Raji (cell line): ENCODE measurements around the gene CD226.

Source experiments
- POLR2A ChIP-seq: IDR thresholded peaks from 2 replicates; pipeline ENCODE4 v1.6.1; 2011; ENCODE audit warnings: low read depth, low read length, control low read depth; ENCODE audit not compliant: insufficient read depth

Gene CD226

DNA sequence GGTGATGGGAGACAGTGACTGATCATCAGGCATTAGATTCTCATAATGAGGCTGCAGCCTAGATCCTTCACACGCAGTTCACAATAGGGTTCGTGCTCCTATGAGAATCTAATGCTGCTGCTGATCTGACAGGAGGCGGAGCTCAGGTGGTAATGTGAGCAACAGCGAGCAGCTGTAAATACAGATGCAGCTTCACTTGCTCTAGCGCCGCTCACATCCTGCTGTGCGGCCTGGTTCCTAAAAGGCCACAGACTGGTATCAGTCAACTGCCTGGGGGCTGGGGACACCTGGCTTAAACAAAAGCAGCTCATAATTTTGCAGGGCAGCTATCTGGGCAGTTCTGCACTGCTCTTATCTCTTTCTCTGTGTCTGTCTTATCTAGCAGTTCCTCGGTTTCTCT lies 20.4 kb upstream of the CD226 start:
- no peak for TF ChIP-seq POLR2A

DNA sequence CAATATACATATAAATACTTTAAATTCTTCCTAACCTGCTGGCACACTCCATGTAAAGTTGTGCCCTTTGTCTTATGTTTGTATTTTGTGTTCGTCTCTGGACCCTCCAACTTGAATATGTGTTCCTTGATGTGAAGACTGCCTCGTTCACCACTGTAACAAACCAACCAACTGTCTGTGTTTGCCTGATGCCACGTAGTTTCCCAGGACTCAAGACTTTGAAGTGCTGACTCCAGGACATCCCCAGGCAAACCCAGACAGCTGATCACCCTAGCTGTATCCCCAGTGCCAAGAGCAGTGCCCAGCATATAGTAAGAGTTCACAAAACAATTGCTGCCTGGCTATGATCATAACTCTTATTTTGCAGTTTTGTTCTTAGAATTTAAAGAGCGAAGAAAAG lies 15.5 kb upstream of the CD226 start:
- TF ChIP-seq POLR2A, result no peak

DNA sequence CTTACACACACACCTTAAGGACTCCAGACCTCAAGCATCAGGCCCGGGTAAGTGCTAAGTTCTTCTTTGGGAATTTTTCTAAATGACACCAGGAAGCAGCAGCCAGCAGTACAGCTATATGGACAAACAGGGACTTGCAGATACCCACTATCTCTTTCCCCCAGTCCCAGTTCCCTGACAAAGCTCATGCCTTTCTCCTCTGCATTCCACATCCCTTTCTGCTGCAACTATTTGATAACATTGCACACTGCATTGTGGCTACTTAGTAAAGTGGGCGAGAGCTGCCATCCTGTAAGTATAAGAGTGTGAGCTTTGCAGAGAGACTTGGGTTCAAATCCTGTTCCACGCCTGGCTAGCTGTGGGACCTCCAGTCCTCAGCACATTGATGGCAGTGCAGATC lies 14.0 kb upstream of the CD226 start:
- no peak for TF ChIP-seq POLR2A

DNA sequence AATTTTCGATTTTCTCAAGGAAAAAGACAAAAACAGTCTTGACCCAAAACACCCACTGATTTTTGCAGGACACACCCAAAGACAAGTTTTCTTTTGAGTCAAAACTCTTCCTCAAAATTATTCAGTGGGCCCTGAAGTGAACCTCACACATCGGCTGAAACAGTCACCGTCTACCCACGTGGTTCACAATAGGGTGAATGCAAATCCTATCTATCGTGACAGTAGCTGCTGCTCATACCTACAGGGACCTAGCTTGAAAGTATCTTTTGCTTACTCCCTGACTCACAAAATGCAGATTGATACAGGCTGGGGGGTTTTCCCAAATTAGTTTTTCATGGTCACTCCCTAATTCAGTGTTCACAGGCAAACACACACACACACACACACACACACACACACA lies 10.7 kb upstream of the CD226 start:
- TF ChIP-seq POLR2A, result no peak

DNA sequence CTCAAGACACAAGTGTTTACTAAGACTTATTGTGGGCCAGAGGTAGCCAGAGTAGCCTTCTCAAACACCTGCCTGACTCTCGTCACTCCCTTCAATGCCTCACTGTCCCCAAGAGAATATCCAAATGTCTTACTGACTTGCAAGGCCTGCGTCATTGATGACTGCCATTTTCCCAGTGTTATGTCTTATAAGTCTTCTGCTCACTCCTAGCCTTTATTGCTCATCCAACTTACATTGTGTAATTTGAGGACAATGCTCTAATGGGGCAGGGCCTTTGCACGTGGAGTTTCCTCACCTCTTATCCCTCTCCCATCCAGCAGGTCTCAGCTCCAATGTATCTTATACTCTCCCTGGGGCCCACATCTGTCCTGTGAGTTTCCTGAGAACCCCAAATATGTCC lies 10.1 kb upstream of the CD226 start:
- TF ChIP-seq POLR2A, result no peak

DNA sequence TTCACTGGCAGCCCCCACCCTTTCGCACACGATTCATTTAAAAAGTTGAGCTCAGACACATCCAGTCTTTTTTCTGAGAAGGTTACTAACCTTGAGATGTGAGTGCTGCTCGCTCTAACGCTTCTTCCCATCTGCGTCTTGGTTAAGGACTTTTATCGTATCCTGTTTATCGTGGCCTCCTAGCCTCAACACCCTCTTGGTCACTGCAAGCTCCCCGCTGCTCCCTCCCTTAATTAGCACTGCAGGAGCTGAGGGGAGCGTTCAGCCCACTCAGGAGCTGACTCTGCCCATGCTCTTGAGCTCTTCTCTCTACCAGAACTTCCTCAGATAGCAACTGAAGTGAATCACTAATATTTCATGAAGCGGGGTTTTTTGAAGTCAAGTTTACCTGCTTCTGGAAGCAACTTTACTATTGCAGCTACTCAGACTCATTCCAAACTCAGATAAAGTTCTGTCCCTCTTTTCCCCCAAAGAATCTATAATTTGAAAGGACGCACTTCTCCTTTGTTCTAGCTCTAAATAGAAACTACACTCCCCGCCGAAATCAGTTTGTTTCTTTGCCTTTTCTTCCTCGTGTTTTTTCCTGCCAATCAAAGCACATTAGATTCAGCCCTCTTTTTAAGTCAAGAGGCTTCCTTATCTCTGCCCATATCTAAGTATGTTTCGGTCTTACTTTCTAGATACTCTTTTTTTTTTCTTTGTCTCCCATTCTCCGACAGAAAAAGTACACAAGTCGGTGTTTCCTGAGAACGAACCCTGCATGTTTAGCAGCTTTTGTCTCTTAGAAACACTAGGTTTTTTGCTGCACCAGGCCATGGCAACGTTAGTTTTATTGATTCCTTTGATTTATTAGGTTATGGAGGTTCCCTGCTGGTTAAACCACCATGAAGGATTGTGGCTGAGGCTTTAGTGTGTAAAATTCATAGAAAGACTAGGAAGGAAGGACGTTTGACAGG lies 9.3 kb upstream of the CD226 start:
- no peak for TF ChIP-seq POLR2A

DNA sequence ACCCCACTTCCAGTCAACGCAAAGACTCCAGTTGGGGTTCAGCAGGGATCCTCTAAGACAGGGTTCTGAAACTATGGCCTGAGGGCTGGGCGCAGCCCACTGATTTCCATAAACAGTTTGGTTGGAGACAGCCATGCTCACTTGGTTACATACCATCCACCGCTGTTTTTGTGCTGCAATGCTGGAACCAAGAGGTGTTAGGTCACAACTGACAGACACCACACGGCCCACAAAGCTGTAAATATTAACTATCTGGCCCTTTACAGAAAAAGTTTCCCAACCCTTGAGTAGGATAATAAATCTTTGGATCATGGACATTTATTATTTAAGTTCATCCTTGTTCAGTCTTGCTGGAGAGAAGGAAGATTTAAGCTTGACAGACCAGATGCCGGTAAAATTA lies 8.4 kb upstream of the CD226 start:
- no peak for TF ChIP-seq POLR2A

DNA sequence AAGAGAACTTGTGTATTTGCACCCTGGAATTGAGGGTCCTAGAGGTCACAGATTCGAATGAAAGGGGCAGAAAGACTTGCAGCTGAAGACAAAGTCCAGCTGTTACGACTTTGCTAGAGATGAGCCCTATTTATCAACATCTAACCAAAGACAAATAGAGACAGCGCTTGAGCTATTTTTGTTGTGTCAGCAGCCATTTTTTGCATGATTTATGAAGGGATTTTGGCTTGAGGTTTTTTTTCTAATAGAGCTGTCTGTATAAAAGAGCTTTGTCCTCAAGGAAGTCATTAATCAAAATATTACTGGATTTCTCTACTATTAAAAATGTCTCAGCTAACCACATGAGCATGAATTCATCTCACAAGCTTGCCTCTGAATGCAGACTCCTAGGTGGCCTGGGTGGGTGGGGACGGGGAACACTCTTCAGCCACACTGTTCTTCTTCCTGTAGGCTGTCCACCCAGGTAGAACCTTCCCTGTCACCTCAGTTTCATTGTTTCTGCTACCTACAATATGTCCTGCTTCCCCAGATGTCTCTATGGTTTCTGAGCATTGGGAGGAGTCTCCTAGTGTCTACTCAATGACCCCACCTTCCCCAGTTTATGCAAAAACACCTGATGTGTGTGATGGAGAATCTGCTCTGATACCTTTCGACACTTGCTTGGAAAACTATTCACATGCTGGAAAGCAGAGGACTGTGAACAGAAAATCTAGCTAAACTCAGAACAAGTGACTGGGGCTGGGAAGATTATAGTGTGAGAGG lies 7.2 kb upstream of the CD226 start:
- TF ChIP-seq POLR2A, result no peak

DNA sequence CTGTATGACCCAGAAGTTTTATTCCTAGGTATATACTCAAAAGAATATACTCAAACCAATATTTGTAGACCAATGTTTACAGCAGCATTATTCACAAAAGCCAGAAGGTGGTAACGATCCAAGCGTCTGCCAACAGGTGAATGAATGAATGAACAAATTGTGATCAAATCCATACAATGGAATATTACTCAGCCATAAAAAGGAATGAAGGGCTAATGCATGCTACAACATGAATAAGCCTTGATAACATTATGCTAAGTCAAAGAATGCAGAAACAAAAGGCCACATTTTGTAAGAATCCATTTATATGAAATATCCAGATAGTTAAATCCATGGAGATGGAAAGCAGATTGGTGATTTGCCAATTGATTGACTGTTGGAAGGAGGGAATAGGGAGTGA lies 5.5 kb upstream of the CD226 start:
- TF ChIP-seq POLR2A, result no peak

DNA sequence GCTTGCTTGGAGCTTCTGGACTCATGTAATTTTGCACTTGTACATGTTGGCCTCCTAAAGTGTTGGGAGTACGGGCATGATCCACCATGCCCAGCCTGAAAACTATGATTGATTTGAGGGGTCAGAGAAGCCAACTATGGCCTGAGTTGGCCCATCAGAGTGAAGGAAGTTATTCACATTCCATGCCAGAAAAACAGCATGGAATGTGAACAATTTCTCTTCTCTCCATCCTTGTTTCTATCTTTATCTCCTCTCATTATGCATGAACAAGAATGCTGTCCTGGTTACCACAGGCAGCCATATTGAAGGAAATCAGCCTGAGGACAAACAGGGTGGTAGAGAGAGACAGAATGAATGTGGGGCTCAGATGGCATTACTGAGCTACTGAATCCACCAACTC lies 3.5 kb upstream of the CD226 start:
- TF ChIP-seq POLR2A, result no peak

DNA sequence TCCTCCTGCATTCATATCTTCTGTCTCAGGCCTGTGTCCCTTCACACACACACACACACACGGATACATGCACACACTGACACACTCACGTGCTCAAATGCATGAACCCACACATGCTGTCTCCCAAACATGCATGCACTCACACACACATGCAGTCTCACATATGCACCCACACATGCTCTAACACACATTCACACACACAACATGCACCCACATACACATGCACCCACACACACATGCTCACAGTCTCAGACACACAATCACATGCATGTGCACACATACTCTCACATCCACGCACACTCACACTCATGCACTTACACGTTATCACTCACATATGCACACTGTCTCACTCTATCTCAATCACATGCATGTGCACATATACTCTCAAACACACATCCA lies 1.9 kb upstream of the CD226 start:
- no peak for TF ChIP-seq POLR2A

DNA sequence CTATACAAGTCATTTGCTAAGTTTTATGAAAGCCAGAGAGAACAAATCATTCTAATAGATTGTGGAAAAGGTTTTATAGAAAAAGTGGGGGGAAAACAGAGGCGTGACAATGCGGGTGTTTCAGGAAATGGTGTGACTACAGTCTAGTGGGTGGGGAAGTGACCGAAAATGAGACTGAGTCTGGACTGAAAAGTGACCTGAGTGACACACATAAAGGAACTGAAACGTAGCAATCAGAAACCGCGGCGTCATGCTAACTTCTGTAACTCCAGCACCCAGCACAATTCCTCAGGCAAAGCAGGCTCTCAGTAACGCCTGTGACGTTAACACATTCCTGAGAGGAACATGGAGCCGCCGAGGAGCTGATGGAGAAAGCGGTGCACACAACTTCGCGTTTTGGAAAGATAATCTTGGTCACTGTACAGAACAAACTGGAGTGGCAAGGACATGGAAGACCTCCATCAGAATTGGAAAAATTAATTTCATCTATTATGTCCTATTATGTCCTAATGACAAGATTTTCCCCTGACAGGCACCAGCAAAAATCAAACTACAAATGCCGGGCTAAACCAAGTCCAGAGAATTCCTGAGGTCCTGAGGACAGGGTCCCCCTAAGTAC lies 1.4 kb upstream of the CD226 start:
- no peak for TF ChIP-seq POLR2A

DNA sequence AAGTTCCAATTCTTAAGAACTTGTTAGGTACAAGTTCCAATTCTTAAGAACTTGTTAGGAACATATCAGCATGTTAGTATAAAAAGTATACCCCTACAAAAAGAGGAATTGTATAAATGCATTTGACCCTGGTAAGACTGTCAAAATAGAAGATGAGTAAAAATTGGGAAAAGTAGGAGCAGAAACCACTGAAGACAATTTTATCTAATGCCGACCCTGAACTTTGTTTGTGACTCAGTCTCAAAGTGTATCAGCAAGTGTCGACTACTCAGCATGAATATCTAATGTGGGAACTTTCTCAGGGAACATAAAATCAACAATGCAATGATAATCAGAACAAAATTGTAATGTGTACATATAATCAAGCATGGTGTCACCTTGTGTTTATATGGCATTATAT lies 583 bp upstream of the CD226 start:
- TF ChIP-seq POLR2A, result no peak

DNA sequence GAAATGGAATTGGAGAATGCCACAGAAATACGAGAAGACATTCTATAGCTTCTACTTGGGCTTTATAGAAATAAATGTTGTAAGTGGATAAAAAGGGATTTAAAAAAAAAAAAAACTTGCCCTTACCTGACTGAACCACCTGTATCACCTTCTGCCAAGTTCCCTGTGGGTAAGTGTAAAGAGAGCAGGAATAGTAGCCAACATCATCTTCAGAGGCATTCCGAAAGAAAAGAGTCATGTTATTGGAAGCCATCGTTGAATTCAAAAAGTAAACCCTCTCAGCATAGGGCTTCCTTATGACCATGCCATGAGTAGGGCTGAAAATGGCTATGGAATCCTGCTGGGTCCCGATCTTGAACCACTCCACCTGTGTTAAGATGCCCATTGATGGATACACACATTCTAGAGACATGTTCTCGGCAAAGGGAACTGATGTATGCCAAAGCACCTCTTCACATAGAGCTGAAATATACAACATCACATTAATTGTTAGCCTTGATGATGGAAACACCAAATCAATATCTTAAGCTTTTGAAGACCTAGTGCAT lies 991 bp downstream of the CD226 start:
- no peak for TF ChIP-seq POLR2A
